Inferior parietal cortex (tissue), 1 donor: ENCODE data around the gene HLA-DPB1.
"Not testable (repeated sequence)": the region's sequence is repeated elsewhere in the genome, so short reads cannot be mapped to it uniquely, and the experiment has no call there.

Experiments used
- DNase-seq: peaks from one replicate; pipeline ENCODE4 v3.0.0-alpha.2; 2016; ENCODE audit errors: extremely low spot score

HLA-DPB1 gene

DNA sequence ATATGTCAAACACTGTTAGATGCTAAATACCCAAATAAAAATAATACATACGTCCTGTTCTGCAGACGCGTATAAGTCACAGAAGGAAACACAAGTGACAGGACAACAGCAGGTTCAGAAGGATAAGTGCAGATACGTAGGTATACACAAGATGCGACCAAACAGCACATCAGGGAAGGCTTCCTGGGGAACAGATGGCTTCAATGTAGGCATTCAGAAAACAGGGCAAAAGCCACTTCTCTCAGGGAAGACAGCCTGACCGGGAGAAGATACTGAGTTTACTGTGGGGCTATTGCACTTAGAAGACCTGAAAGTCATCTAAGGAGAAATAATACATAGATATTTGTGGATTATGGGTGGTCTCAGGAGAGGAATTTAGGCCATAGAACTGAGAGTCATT lies 4.2 kb upstream of the HLA-DPB1 start:
- no peak for DNase-seq

GRCh38 chr6:33072508-33073100 lies 3.2 kb upstream of the HLA-DPB1 start:
- DNase-seq, result no peak

DNA sequence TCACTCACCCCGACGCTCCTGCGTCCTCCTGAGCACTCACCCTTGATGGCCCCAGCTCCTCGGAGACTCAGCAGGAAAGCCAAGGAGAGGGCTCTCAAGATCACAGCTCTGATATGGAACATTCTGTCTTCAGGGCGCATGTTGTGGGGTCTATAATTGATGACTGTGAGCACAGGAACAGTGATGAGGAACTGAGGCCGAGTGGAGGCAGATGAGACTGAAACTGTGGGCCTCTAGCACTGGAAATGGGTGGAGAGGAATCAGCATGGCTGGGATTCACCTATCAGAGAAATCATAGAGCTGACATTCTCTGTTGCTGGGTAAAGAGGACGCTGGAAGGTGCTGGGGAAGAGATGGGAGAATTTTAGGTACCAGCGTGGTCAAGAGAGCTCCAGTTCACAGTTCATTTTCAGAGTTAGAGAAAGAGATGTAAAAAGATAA lies 2.3 kb upstream of the HLA-DPB1 start, which contains the start of gene HLA-DPA1:
Gene HLA-DPA1, minus strand, starts transcription at position 219 of the 441 bp plus-strand sequence.
- peak; percentile 32 for DNase-seq

DNA sequence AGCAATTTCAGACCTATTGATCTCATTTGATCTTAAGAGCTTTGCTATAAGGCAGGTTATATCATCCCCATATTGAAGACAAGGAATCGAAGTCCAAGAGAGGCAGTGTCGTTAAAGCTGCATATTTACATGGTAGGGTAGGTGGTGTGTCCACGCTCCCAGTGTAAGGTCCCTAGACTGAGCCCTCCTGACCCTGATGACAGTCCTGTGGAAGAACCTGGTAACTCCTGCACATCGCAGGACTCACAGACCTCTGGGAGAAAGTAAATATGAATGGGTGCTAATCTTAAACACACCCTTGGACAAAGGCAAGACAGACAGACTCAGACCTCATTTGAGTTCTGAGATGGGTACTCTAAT lies 602 bp upstream of the HLA-DPB1 start:
- no peak for DNase-seq

DNA sequence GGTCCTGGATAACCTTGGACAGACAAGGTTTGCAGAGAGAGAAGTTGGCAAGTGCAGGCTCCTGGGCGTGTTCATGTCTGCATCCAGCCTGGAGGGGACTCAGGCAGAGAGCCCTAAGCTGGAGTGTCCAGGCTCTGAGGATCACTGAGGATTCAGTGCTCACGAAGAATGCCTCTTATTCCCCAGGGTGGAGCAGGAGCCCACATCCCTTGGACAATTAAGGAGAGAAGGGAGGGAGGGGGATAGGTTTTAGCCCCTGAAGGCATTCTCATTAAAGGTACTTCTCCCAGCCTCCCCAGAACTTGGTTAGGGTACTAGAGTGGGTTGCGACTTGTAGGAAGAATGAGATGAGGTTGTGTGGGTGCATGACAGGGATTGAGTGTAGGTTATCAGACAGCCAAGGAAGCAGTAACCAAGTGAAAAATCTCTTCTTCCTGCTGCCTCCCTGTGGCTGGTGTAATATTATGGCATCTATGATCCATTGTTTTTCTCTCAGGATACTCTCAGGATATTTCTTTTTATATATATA lies 680 bp downstream of the HLA-DPB1 start:
- DNase-seq, result no peak

DNA sequence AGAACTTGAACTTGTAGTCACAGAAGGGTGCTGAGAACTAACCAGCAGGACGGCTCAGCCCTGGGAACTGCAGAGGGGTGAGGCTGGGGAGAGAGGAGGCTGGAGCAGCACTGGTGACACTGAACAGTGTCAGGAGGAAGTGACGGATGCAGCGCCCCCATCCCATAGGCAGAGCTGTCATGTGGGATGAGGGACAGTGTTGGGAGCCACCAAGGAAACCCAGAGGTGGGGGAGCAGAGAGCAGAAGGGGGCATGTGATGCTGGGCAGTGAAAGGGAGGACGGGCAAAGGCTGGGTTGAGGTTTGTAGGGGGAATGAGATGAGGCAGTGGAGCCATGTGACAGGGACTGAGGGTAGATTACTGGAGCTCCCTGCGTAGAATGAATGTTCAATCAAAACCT lies 2.1 kb downstream of the HLA-DPB1 start:
- DNase-seq, result no peak

- DNase-seq, result no peak
Measured at GRCh38 chr6:33078442-33078841, 2.7 kb downstream of the HLA-DPB1 start.

GRCh38 chr6:33078919-33079521 lies 3.2 kb downstream of the HLA-DPB1 start:
- no peak for DNase-seq

DNA sequence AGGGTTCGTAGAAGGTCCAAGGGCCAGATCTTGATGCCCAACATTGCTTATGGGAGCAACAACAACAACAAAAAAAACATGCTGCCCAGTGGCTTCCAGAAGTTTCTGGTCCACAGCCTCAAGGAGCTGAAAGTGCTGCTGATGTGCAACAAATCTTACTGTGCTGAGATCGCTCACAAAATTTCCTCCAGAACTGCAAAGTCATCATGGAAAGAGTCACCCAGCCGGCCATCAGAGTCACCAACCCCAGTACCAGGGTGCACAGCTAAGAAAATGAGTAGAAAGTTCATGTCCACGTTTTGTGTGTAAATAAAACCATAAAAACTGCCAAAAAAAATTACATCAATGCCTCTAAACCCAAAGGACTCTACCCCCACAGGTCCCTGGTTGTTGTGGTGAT lies 3.8 kb downstream of the HLA-DPB1 start:
- no peak for DNase-seq

DNA sequence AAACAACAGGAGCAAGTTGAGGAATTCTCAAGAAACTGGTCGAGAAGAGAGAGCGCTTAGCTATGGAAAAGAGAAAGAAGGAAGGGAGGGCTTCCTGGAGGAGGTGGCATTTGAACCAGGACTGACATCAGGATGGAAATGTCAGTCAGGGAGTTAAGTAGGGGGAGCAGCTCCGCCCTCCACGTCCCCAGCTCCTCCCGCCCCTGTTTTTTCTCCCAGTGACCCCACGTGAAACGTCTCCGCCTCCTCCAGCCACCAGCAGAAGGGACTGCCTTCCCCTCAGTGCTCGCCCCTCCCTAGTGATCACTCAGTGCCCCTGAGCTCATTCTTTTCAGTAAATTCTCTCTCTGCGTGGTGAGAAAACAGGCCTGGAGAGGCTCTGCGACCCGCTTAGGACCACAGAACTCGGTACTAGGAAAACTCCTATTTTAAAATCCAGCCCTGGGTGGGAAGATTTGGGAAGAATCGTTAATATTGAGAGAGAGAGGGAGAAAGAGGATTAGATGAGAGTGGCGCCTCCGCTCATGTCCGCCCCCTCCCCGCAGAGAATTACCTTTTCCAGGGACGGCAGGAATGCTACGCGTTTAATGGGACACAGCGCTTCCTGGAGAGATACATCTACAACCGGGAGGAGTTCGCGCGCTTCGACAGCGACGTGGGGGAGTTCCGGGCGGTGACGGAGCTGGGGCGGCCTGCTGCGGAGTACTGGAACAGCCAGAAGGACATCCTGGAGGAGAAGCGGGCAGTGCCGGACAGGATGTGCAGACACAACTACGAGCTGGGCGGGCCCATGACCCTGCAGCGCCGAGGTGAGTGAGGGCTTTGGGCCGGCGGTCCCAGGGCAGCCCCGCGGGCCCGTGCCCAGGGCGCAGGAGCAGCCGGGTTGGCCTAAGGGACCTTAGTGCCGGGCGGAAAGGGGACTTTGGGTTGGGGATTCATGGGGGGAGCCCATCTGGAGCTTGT lies 4.6 kb downstream of the HLA-DPB1 start:
- no peak for DNase-seq

DNA sequence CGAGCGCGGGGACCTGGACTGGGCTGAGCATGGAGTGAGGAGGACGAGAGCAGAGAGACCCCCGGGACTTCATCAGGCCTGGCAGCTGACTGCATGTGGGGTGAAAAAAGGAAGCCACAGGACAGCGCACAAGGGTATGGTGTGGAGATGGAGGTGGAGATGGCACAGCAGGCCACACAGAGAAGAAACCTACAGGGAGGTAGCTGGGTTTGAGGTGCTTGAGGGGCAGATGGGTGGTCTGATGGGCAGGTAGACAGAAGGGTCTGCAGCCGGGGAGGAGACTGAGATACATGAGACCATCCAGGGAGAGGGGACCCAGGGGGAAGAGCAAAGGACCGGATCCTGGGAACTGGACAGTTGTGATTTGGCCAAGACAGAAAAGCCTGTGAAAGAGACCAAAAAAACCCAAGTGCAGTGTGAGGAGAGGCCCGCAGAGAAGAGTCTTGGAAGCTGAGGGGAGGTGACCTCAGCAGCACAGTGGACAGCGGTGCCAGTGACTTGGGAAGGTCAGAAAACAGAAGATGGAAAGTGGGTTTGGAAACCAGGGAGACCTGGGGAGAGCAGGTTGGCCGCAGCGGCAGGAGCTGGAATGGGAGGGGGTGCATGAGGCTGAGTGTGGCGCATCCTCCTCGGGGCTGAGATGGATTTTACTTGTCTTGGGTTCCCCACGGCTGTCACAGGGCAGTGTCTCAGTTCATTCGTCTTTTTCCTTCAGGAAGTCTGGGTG lies 5.5 kb downstream of the HLA-DPB1 start:
- DNase-seq, result no peak

DNA sequence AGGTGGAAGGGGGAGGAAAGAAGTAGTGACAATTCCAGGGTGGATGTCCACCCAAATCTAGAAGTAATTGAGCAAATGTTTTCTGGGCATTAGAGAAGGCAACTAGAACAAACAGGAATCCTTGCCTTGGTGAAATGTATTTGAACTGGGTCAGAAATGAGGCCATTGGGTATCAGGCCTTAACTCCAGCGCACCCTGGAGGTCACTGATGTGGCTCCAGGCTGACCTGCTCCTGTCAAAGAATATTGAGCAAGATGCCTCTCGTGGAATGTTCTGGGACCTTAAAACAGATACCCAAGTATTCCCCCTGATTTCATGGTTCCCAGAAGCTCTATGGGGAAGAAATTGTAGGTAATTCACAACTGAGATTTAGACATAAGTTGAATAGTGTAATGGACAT lies 6.9 kb downstream of the HLA-DPB1 start:
- peak; percentile 76 for DNase-seq

DNA sequence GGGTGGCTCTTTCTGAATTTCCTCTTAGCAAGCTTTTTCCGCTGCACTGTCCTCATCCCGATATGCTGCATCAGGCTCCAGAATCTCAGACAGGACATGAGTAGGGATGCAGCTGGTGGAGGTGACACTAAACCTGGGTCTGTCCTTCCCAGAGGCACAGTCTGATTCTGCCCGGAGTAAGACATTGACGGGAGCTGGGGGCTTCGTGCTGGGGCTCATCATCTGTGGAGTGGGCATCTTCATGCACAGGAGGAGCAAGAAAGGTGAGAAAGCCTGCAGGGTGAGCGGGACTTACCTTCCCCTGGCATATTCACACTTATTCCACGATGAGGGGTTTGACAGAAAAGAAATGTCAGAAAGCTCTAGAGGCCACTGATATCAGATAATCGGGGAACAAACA lies 9.8 kb downstream of the HLA-DPB1 start:
- DNase-seq, result no peak

DNA sequence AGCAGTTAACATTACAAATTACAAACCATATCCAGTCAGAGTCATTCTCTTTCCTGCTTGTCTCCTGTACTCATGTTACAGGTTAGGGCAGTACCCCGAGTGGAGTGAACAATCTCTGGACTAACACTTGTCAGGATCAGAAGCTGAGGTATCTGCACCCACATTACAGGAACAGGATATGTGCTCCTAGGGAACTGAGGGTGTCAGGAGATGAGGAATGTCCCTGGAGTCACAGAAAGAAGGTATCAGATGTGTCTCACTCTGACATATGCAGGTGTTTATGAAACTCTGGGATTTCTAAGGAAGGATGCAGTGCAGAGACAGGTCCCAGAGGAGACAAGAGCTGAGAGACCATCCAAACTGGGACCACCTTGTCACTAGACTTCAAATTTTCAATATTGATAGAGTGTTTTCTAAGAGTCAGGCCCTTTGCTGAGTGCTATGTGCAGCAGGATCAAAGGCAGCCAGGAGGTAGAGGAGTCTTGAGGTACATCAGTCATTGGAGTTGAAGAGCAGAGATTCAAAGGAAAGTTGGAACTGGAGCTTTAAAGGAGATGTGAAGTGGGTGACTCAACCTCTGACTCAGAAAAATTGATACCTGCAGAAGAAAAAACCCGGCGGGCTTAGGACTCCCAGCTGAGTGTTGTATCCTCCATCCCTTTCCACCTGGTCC lies 12.6 kb downstream of the HLA-DPB1 start:
- no peak for DNase-seq

GRCh38 chr6:33088931-33089620 lies 13.3 kb downstream of the HLA-DPB1 start:
- no peak for DNase-seq

DNA sequence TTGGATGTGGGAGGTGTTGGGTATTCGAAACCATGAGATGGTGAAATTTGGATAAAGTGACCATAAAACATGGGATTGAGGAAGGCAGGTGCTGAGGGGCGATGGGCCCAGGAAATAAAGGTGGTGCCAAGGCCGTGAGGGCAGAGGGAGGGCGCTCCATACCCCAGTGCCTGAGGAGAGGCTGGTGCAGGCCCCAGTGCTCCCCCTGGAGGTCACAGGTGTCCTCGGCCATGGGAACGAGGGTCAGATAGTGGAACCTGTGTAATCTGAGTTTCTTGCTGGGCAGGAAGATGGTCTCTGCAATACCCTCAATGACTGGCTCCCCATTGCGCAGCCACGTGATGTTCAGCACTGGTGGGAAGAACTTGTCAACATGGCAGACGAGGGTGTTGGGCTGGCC lies 16.2 kb downstream of the HLA-DPB1 start:
- DNase-seq, result no peak

DNA sequence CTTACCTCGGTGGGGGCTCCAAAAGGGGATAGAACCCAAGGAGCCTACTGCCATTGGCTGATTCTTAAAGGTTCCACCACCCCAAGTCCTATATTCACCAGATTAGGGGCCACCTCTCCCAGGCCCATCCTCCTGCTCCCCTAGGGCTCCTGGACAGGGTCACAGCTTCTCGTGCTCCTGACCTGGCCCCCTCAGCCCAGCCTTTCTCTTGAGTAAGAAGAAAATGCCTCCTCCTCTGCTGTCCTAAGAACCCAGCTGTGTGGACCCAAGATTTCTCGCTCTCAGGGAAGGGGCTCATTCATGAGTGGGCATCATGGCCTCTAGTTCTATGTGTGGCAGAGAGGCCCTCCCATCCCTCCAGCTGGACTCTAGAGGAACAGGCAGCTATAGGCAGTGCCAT lies 16.6 kb downstream of the HLA-DPB1 start:
- no peak for DNase-seq

DNA sequence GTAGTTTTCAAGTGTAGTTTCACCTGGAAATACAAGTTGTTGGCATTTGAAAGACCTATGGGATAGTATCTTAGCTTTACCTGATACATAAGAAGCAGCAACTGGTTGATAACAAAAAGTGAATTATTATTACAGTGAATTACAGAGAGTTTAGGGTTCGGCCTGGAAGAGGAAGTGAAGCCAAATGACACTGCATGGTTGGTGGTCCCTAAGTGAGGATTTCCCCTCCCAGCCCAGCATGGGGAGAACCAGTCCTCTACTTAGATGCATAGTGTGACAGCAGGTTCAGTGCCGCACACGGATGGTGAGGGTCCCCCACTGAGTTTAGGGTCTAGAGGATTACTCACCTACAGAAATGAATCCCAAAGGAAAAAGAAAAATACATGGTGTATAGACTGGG lies 18.1 kb downstream of the HLA-DPB1 start:
- DNase-seq, result no peak

DNA sequence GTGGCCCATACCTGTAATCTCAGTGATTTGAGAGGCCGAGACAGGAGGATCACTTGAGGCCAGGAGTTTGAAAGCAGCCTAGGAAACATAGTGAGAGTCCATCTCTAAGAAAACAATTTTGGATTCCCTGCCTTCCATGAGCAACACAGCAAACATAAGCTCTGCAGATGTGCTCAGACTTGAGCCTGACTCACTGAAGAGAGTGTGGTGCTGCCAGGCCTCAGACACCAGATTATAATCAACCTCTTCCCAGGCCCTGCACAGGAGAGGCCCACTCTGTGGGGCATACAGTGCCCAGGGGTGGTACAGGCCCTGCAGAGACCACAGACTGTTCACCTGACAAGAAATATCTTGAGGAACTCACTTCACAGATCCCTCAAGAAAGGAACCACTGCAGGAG lies 19.9 kb downstream of the HLA-DPB1 start:
- DNase-seq, result no peak

- DNase-seq, result not testable (repeated sequence)
Measured at GRCh38 chr6:33101121-33101737, 25.4 kb downstream of the HLA-DPB1 start.
